GM21423 (cell line): ENCODE data around the gene MROH2A.
"Not testable (repeated sequence)": the region's sequence is repeated elsewhere in the genome, so short reads cannot be mapped to it uniquely, and the experiment has no call there.

Experiments
- ATAC-seq: cut with Tn5 transposase; IDR thresholded peaks from one replicate; pipeline ENCODE4 v1.9.1; 2021; ENCODE audit warnings: mild to moderate bottlenecking, moderate library complexity; ENCODE audit not compliant: unreplicated experiment

MROH2A gene

GRCh38 chr2:233852056-233852455 lies 73.9 kb downstream of the MROH2A start:
- ATAC-seq: no peak

- ATAC-seq: no peak
These were observed 75.2 kb downstream of the MROH2A start for GRCh38 chr2:233853353-233853752.

GRCh38 chr2:233853883-233854240 lies 75.7 kb downstream of the MROH2A start:
- no peak for ATAC-seq

- peak; percentile 95 for ATAC-seq
These were observed 76.3 kb downstream of the MROH2A start, which contains the start of gene HJURP for GRCh38 chr2:233854241-233854981. Gene HJURP, minus strand, starts transcription at chr2:233854535. Its CDS starts 35 bp downstream, at chr2:233854500.

- no peak for ATAC-seq
These were observed 77.2 kb downstream of the MROH2A start for GRCh38 chr2:233855345-233855744.

GRCh38 chr2:233856184-233856583 lies 78.1 kb downstream of the MROH2A start:
- ATAC-seq: no peak

GRCh38 chr2:233857511-233858141 lies 79.5 kb downstream of the MROH2A start:
- ATAC-seq: no peak

GRCh38 chr2:233858331-233858730 lies 80.2 kb downstream of the MROH2A start:
- ATAC-seq: no peak

- no peak for ATAC-seq
These were observed 84.2 kb downstream of the MROH2A start for GRCh38 chr2:233862261-233862768.

GRCh38 chr2:233865838-233866237 lies 87.7 kb downstream of the MROH2A start:
- ATAC-seq: no peak

- no peak for ATAC-seq
These were observed 88.3 kb downstream of the MROH2A start for GRCh38 chr2:233866479-233866878.

GRCh38 chr2:233867993-233868532 lies 89.9 kb downstream of the MROH2A start, which contains the start of gene MSL3B:
Gene MSL3B, minus strand, starts transcription at chr2:233868386.
- ATAC-seq: peak; percentile 78

- ATAC-seq: no peak
These were observed 93.3 kb downstream of the MROH2A start for GRCh38 chr2:233871432-233871831.

- not testable (repeated sequence) for ATAC-seq
These were observed 94.0 kb downstream of the MROH2A start for GRCh38 chr2:233872125-233872524.

- ATAC-seq: no peak
These were observed 104.2 kb downstream of the MROH2A start for GRCh38 chr2:233882353-233882752.
